GM12878 (cell line): ENCODE data around the gene ZMIZ2. TPM values are rescaled to one million over a fixed set of nuclear protein-coding genes. Genes with fewer than 3 reads are reported as not detected.
A peak's percentile ranks its signal among the peaks of the same experiment; 100 is the strongest.

Source experiments
- BACH1 ChIP-seq: fragments of 450-650 bp; IDR thresholded peaks from 2 replicates; pipeline ENCODE4 v1.6.1; 2017; ENCODE audit warnings: mild to moderate bottlenecking, borderline replicate concordance
- BHLHE40 ChIP-seq, 2 experiments: fragments of 450-650 bp in 1 of 2; IDR thresholded peaks; 2 replicates each; pipeline ENCODE4 v1.6.1; 2011 to 2017; ENCODE audit warnings: low read depth in 2 of 2, borderline replicate concordance in 1 of 2, improper control_type of control experiment in 1 of 2, low read length in 1 of 2, mild to moderate bottlenecking in 1 of 2
- CBX5 ChIP-seq: sonication (generic); IDR thresholded peaks from 2 replicates; pipeline ENCODE4 v1.6.1; 2016; ENCODE audit warnings: low read depth, moderate library complexity, mild to moderate bottlenecking, inconsistent platforms
- CREB1 ChIP-seq: IDR thresholded peaks from 2 replicates; pipeline ENCODE4 v1.6.1; 2012; ENCODE audit warnings: low read depth, mild to moderate bottlenecking, inconsistent platforms
- GABPA ChIP-seq: IDR thresholded peaks from 2 replicates; pipeline ENCODE4 v1.6.1; 2014; ENCODE audit warnings: antibody characterized with exemption, low read depth, mild to moderate bottlenecking, inconsistent platforms
- HCFC1 ChIP-seq: fragments of 150-350 bp; IDR thresholded peaks from 2 replicates; pipeline ENCODE4 v1.6.1; 2014; ENCODE audit warnings: low read length
- HDAC6 ChIP-seq: fragments of 200-600 bp; sonication (generic); IDR thresholded peaks from one replicate; pipeline ENCODE4 v1.8.0; 2017; ENCODE audit warnings: antibody characterized with exemption; ENCODE audit not compliant: unreplicated experiment
- KDM1A ChIP-seq: fragments of 200-600 bp; sonication (generic); IDR thresholded peaks from 2 replicates; pipeline ENCODE4 v1.6.1; 2016; ENCODE audit warnings: borderline replicate concordance
- NR2C1 ChIP-seq: fragments of 450-650 bp; IDR thresholded peaks from 2 replicates; pipeline ENCODE4 v1.6.1; 2017; ENCODE audit warnings: antibody characterized with exemption, mild to moderate bottlenecking, moderate library complexity
- RAD51 ChIP-seq: fragments of 450-650 bp; IDR thresholded peaks from 2 replicates; pipeline ENCODE4 v1.6.1; 2016; ENCODE audit warnings: moderate library complexity, mild to moderate bottlenecking, inconsistent platforms
- RELA ChIP-seq: fragments of 450-650 bp; IDR thresholded peaks from 2 replicates; pipeline ENCODE4 v1.8.0; 2014; ENCODE audit warnings: borderline replicate concordance; ENCODE audit not compliant: partially characterized antibody
- SIN3A ChIP-seq: IDR thresholded peaks from 2 replicates; pipeline ENCODE4 v1.6.1; 2012; ENCODE audit warnings: low read depth, low read length, improper control_type of control experiment
- SREBF1 ChIP-seq: IDR thresholded peaks from 2 replicates; pipeline ENCODE4 v1.6.1; 2012; ENCODE audit warnings: mild to moderate bottlenecking, low read length
- SREBF2 ChIP-seq: IDR thresholded peaks from 2 replicates; pipeline ENCODE4 v1.6.1; 2012; ENCODE audit warnings: mild to moderate bottlenecking, low read length
- TARDBP ChIP-seq: IDR thresholded peaks from 2 replicates; pipeline ENCODE4 v1.6.1; 2016; ENCODE audit warnings: borderline replicate concordance
- ZNF207 ChIP-seq: fragments of 450-650 bp; IDR thresholded peaks from 2 replicates; pipeline ENCODE4 v1.6.1; 2014; ENCODE audit warnings: antibody characterized with exemption, mild to moderate bottlenecking, borderline replicate concordance
- ZNF687 ChIP-seq: fragments of 450-650 bp; IDR thresholded peaks from 2 replicates; pipeline ENCODE4 v1.6.1; 2017; ENCODE audit warnings: mild to moderate bottlenecking, moderate library complexity
- polyA plus RNA-seq, 11 experiments: library from polyadenylated mRNA; depleted of rRNA in 4 of 11; unstranded in 6 of 11; stranded (reverse) in 5 of 11; fragments of >200 nt; fragmentation: Nextera tagmentation in 4 of 11; fragmentation: Illumina TruSeq in 1 of 11; extraction: Ambion mirVana in 4 of 11; extraction: Trizol in 1 of 11; gene quantifications; 1 replicate in 1 of 11; 2 replicates in 10 of 11; pipeline versions ENCODE4 v1.2.1 to v1.2.3, GENCODE V29; 2011 to 2016; ENCODE audit warnings: inconsistent platforms in 2 of 11, missing spikeins in 2 of 11, low read depth in 1 of 11
- total RNA-seq, 4 experiments: library from RNA; depleted of rRNA in 3 of 4; stranded (reverse); fragments of >200 nt in 3 of 4; fragmentation: Illumina TruSeq in 1 of 4; extraction: Trizol in 1 of 4; gene quantifications; 2 replicates each; pipeline versions ENCODE4 v1.2.1 to v1.2.3, GENCODE V29; 2013 to 2021
- TF ChIP-seq, protein P1 (sequence below): fragments of 450-650 bp; IDR thresholded peaks from 2 replicates; pipeline ENCODE4 v1.6.1; 2018; ENCODE audit warnings: borderline replicate concordance, mild to moderate bottlenecking; ENCODE audit not compliant: partially characterized antibody
- TF ChIP-seq, protein P2 (sequence below): fragments of 450-650 bp; IDR thresholded peaks from 2 replicates; pipeline ENCODE4 v1.6.1; 2017; ENCODE audit warnings: low read depth, mild to moderate bottlenecking, moderate library complexity

Gene ZMIZ2
- total and polyA plus RNA-seq, 10 of the 15 experiments (the other 5 are each of a cell fraction or from before 2014, with no cell fraction given) = 0.71 to 158 (median 17.0) TPM

- TF ChIP-seq, protein P1, sequence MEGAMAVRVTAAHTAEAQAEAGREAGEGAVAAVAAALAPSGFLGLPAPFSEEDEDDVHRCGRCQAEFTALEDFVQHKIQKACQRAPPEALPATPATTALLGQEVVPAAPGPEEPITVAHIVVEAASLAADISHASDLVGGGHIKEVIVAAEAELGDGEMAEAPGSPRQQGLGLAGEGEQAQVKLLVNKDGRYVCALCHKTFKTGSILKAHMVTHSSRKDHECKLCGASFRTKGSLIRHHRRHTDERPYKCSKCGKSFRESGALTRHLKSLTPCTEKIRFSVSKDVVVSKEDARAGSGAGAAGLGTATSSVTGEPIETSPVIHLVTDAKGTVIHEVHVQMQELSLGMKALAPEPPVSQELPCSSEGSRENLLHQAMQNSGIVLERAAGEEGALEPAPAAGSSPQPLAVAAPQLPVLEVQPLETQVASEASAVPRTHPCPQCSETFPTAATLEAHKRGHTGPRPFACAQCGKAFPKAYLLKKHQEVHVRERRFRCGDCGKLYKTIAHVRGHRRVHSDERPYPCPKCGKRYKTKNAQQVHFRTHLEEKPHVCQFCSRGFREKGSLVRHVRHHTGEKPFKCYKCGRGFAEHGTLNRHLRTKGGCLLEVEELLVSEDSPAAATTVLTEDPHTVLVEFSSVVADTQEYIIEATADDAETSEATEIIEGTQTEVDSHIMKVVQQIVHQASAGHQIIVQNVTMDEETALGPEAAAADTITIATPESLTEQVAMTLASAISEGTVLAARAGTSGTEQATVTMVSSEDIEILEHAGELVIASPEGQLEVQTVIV = no peak
- no peak for TF ChIP-seq GABPA
- no peak for TF ChIP-seq KDM1A
- peak; percentile 56 for TF ChIP-seq NR2C1
- no peak for TF ChIP-seq SREBF1
- TF ChIP-seq, protein P2, sequence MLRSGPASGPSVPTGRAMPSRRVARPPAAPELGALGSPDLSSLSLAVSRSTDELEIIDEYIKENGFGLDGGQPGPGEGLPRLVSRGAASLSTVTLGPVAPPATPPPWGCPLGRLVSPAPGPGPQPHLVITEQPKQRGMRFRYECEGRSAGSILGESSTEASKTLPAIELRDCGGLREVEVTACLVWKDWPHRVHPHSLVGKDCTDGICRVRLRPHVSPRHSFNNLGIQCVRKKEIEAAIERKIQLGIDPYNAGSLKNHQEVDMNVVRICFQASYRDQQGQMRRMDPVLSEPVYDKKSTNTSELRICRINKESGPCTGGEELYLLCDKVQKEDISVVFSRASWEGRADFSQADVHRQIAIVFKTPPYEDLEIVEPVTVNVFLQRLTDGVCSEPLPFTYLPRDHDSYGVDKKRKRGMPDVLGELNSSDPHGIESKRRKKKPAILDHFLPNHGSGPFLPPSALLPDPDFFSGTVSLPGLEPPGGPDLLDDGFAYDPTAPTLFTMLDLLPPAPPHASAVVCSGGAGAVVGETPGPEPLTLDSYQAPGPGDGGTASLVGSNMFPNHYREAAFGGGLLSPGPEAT = no peak
- peak; percentile 60; the same call in 1 of the 2 replicates for TF ChIP-seq HCFC1
- TF ChIP-seq RAD51 = no peak
- TF ChIP-seq SIN3A = no peak
- TF ChIP-seq BHLHE40 (IDR thresholded peaks at IDR 0.05; ENCODE audit: borderline replicate concordance in 1 of 2, low read depth in 2 of 2, low read length in 1 of 2) = peak in 1 of 2 experiments; percentile 45; a peak in 2 of 4 replicates
- no peak for TF ChIP-seq CBX5
- TF ChIP-seq ZNF687 = peak; percentile 50
- TF ChIP-seq BACH1 = peak; percentile 62
- peak; percentile 57; the same call in 1 of the 2 replicates for TF ChIP-seq CREB1
- no peak for TF ChIP-seq TARDBP
- peak; percentile 80 for TF ChIP-seq RELA
- no peak for TF ChIP-seq SREBF2
- TF ChIP-seq HDAC6 = no peak
- TF ChIP-seq ZNF207 = no peak
These were observed at the start of gene ZMIZ2 (continued) for GRCh38 chr7:44748045-44748947.
